ENCODE results near the gene SLFN14.
"Not testable (repeated sequence)": the region's sequence is repeated elsewhere in the genome, so short reads cannot be mapped to it uniquely, and the experiment has no call there.

Gene SLFN14

GRCh38 chr17:35560703-35561102 lies at the start of gene SLFN14:
Gene SLFN14, minus strand, starts transcription at chr17:35560819. Its CDS starts 2,757 bp downstream, at chr17:35558062.
- no peak for DNase-seq

GRCh38 chr17:35609831-35610230 lies 49.2 kb upstream of the SLFN14 start:
- DNase-seq, result no peak

- DNase-seq, result no peak
Observed at GRCh38 chr17:35607239-35607847, 46.7 kb upstream of the SLFN14 start.

- no peak for DNase-seq
Observed at GRCh38 chr17:35605678-35606077, 45.1 kb upstream of the SLFN14 start.

- DNase-seq, result no peak
Observed at GRCh38 chr17:35603674-35604073, 43.1 kb upstream of the SLFN14 start.

GRCh38 chr17:35597604-35598003 lies 37.0 kb upstream of the SLFN14 start:
- DNase-seq, result no peak

- no peak for DNase-seq
Observed at GRCh38 chr17:35596530-35597233, 36.1 kb upstream of the SLFN14 start.

GRCh38 chr17:35596072-35596471 lies 35.5 kb upstream of the SLFN14 start:
- no peak for DNase-seq

GRCh38 chr17:35588196-35588920 lies 27.7 kb upstream of the SLFN14 start:
- DNase-seq, result no peak

- peak; percentile 84 for DNase-seq
Observed at GRCh38 chr17:35587074-35587961, 26.7 kb upstream of the SLFN14 start, which contains the start of gene AP2B1. Gene AP2B1, plus strand, starts transcription at chr17:35587322. Its CDS starts 6,709 bp downstream, at chr17:35594031.

GRCh38 chr17:35586569-35587073 lies 26.0 kb upstream of the SLFN14 start:
- no peak for DNase-seq

GRCh38 chr17:35584061-35584460 lies 23.4 kb upstream of the SLFN14 start:
- DNase-seq, result no peak

GRCh38 chr17:35578929-35579432 lies 18.4 kb upstream of the SLFN14 start:
- DNase-seq, result no peak

- DNase-seq, result peak; percentile 90
Observed at GRCh38 chr17:35578197-35578928, 17.7 kb upstream of the SLFN14 start, which contains the start of gene PEX12. Gene PEX12, minus strand, starts transcription at chr17:35578571. Its CDS starts 550 bp downstream, at chr17:35578021.

- DNase-seq, result no peak
Observed at GRCh38 chr17:35577830-35578196, 17.2 kb upstream of the SLFN14 start.

- DNase-seq, result no peak
Observed at GRCh38 chr17:35575759-35576158, 15.1 kb upstream of the SLFN14 start.

- DNase-seq, result no peak
Observed at GRCh38 chr17:35569405-35569804, 8.8 kb upstream of the SLFN14 start.

GRCh38 chr17:35568561-35568960 lies 7.9 kb upstream of the SLFN14 start:
- no peak for DNase-seq

- no peak for DNase-seq
Observed at GRCh38 chr17:35566968-35567367, 6.3 kb upstream of the SLFN14 start.

GRCh38 chr17:35563181-35563580 lies 2.6 kb upstream of the SLFN14 start:
- DNase-seq, result not testable (repeated sequence)

GRCh38 chr17:35559495-35560210 lies 966 bp downstream of the SLFN14 start:
- DNase-seq, result no peak

Data from NCI-H2029 (cell line).